B cell (primary cell): ENCODE data around the gene FIZ1. TPM values are rescaled to one million over a fixed set of nuclear protein-coding genes. Genes with fewer than 3 reads are reported as not detected.

Experiments used
- ATAC-seq: fragments of 200-7000 bp; cut with Tn5 transposase; one replicate; pipeline ENCODE4 v1.10.0; 2021; ENCODE audit warnings: low read depth, mild to moderate bottlenecking, moderate number of reproducible peaks, moderate library complexity
- CTCF ChIA-PET: fragments of 350-600 bp; sonication (Branson Sonifier 250); formaldehyde crosslinking; loops from one replicate; lab custom pipeline; 2021; ENCODE audit warnings: antibody characterized with exemption, inconsistent platforms; lab: Charles Lee
- POLR2A ChIA-PET: fragments of 350-600 bp; sonication (Branson Sonifier 250); formaldehyde crosslinking; loops from one replicate; lab custom pipeline; 2021; ENCODE audit warnings: antibody characterized with exemption; lab: Charles Lee
- DNase-seq: peaks from one replicate; pipeline ENCODE4 v3.0.0; 2013
- H2AFZ ChIP-seq: 2 replicates; pipeline ENCODE4 v1.6.1; 2012; ENCODE audit warnings: mild to moderate bottlenecking, low read depth, low read length; ENCODE audit not compliant: insufficient read depth, poor library complexity, severe bottlenecking
- H3K27ac ChIP-seq, 2 donors: 1 replicate in 1 of 2; 2 replicates in 1 of 2; pipeline ENCODE4 v1.5.1; 2012 to 2013; ENCODE audit warnings: low read length in 2 of 2, mild to moderate bottlenecking in 2 of 2, moderate library complexity in 1 of 2
- H3K27me3 ChIP-seq, 4 experiments: fragments of 200-600 bp in 1 of 4; sonication (generic) in 1 of 4; replicated peaks in 1 of 4; 1 replicate in 2 of 4; 2 replicates in 2 of 4; pipeline versions ENCODE4 v1.6.1 to v1.7.0; 2013 to 2016; ENCODE audit warnings: low read length in 3 of 4, mild to moderate bottlenecking in 2 of 4, mixed read lengths in 1 of 4, moderate library complexity in 1 of 4; ENCODE audit not compliant: insufficient read depth in 4 of 4, control insufficient read depth in 3 of 4; ENCODE audit errors: control extremely low read depth in 1 of 4
- H3K36me3 ChIP-seq, 2 experiments: replicated peaks in 1 of 2; 1 replicate in 1 of 2; 2 replicates in 1 of 2; pipeline versions ENCODE4 v1.6.1 to v1.7.1; 2013; ENCODE audit warnings: low read length in 1 of 2; ENCODE audit not compliant: insufficient read depth in 2 of 2, control insufficient read depth in 1 of 2; ENCODE audit errors: control extremely low read depth in 1 of 2, extremely low read depth in 1 of 2
- H3K4me1 ChIP-seq, 2 donors: fragments of 200-600 bp in 1 of 2; sonication (generic) in 1 of 2; 1 replicate in 1 of 2; 2 replicates in 1 of 2; pipeline versions ENCODE4 v1.5.1 to v1.6.1; 2013 to 2017; ENCODE audit warnings: low read length in 2 of 2; ENCODE audit not compliant: control insufficient read depth in 2 of 2, insufficient read depth in 2 of 2
- H3K4me2 ChIP-seq: replicated peaks from 2 replicates; pipeline ENCODE3; 2012; ENCODE audit warnings: mild to moderate bottlenecking, low read depth, low read length; ENCODE audit not compliant: poor library complexity, severe bottlenecking
- H3K4me3 ChIP-seq, 5 experiments: fragments of 200-600 bp in 1 of 5; sonication (generic) in 1 of 5; 1 replicate in 3 of 5; 2 replicates in 2 of 5; pipeline versions ENCODE4 v1.5.1 to v1.7.0; 2011 to 2016; ENCODE audit warnings: low read length in 4 of 5, mild to moderate bottlenecking in 4 of 5, low read depth in 2 of 5, control low read depth in 1 of 5, moderate library complexity in 1 of 5; ENCODE audit not compliant: insufficient read depth in 1 of 5; ENCODE audit errors: control extremely low read depth in 1 of 5, extremely low read depth in 1 of 5
- H3K79me2 ChIP-seq: fragments of 200-600 bp; sonication (generic); one replicate; pipeline ENCODE4 v1.6.0; 2016; ENCODE audit warnings: low read length; ENCODE audit not compliant: control insufficient read depth, insufficient read depth
- H3K9ac ChIP-seq: fragments of 200-600 bp; sonication (generic); 2 replicates; pipeline ENCODE4 v1.6.1; 2017; ENCODE audit warnings: mild to moderate bottlenecking, low read length, moderate library complexity
- H3K9me3 ChIP-seq, 3 donors: one replicate each; pipeline versions ENCODE4 v1.6.1 to v1.7.1; 2013; ENCODE audit warnings: low read length in 2 of 3; ENCODE audit not compliant: control insufficient read depth in 2 of 3, insufficient read depth in 1 of 3; ENCODE audit errors: control extremely low read depth in 1 of 3
- H4K20me1 ChIP-seq: 2 replicates; pipeline ENCODE4 v1.6.0; 2012; ENCODE audit warnings: mild to moderate bottlenecking, low read length; ENCODE audit not compliant: insufficient read depth, control insufficient read depth, poor library complexity, severe bottlenecking
- H3K27ac Mint-ChIP-seq: one replicate; pipeline ENCODE4 v1.8.0; 2021; ENCODE audit warnings: mixed read lengths
- H3K27me3 Mint-ChIP-seq: one replicate; pipeline ENCODE4 v1.8.0; 2021; ENCODE audit warnings: mixed read lengths
- H3K4me1 Mint-ChIP-seq: one replicate; pipeline ENCODE4 v1.8.0; 2021; ENCODE audit warnings: mixed read lengths
- H3K4me3 Mint-ChIP-seq: one replicate; pipeline ENCODE4 v1.8.0; 2021; ENCODE audit warnings: mixed read lengths
- H3K9me3 Mint-ChIP-seq: one replicate; pipeline ENCODE4 v1.8.0; 2022; ENCODE audit warnings: mixed read lengths; ENCODE audit not compliant: insufficient read depth
- EZH2 ChIP-seq: IDR thresholded peaks from 2 replicates; pipeline ENCODE4 v1.6.1; 2012; ENCODE audit warnings: borderline replicate concordance, low read depth, mild to moderate bottlenecking, moderate library complexity, low read length; ENCODE audit not compliant: insufficient read depth, poor library complexity, severe bottlenecking
- WGBS: methylation state at CpG from one replicate; pipeline ENCODE4 v1.1.5; 2013; ENCODE audit warnings: missing lambda C conversion rate; ENCODE audit not compliant: insufficient coverage; 5-methylcytosine and 5-hydroxymethylcytosine counted together
- intact Hi-C: fragments of 100-400 bp; cut with micrococcal nuclease; formaldehyde crosslinking; loops from one replicate; pipeline ENCODE4 v1.10.0; 2022
- polyA plus RNA-seq: library from polyadenylated mRNA; depleted of rRNA; stranded (reverse); fragments of >200 nt; gene quantifications from 2 replicates; pipeline ENCODE4 v1.2.3, GENCODE V29; 2012
- total RNA-seq, 2 donors: library from RNA; stranded (reverse); fragments of 120-200 nt in 1 of 2; gene quantifications; 1 replicate in 1 of 2; 2 replicates in 1 of 2; pipeline versions ENCODE4 v1.2.3 to v1.2.4, GENCODE V29; 2013 to 2022
- TF ChIP-seq, protein P1 (sequence below): fragments of 200-600 bp; IDR thresholded peaks from one replicate; pipeline ENCODE4 v1.8.0; 2022; ENCODE audit warnings: antibody characterized with exemption, mild to moderate bottlenecking

FIZ1 gene
- total and polyA plus RNA-seq, 2 donors (not counting 1 experiment from before 2014, with no cell fraction given), result 8.0 to 26.4 TPM

GRCh38 chr19:55578761-55579747 lies 20.3 kb downstream of the FIZ1 start:
- CTCF ChIA-PET, result no interaction called here
- intact Hi-C loops, result no loop called here

More at GRCh38 chr19:55578761-55579747, 20.3 kb downstream of the FIZ1 start:
- Histone ChIP-seq H3K36me3 (no peaks in the 10 kb centered on the region), H2AFZ (peak overlapping the region; percentile 96), H3K79me2 (no peaks in the 10 kb centered on the region), H3K4me3 (peak overlapping the region in 1 of 5 experiments; percentile 69), H3K9me3 (peaks cover 0 to 9% (median 0%) of the 10 kb centered on the region in 3 donors), H3K4me2 (peak overlapping the region; percentile 93), H3K27me3 (no peaks in the 10 kb centered on the region), H4K20me1 (no peaks in the 10 kb centered on the region), H3K4me1 (peaks cover 17 to 21% of the 10 kb centered on the region in 2 donors), H3K9ac (no peak overlapping the region), H3K27ac (peak overlapping the region; percentile 54 to 80)
- 98% methylated on average over 76 of the region's 90 CpGs for WGBS
- no peak for DNase-seq
- no peak for TF ChIP-seq EZH2
- TF ChIP-seq, protein P1, sequence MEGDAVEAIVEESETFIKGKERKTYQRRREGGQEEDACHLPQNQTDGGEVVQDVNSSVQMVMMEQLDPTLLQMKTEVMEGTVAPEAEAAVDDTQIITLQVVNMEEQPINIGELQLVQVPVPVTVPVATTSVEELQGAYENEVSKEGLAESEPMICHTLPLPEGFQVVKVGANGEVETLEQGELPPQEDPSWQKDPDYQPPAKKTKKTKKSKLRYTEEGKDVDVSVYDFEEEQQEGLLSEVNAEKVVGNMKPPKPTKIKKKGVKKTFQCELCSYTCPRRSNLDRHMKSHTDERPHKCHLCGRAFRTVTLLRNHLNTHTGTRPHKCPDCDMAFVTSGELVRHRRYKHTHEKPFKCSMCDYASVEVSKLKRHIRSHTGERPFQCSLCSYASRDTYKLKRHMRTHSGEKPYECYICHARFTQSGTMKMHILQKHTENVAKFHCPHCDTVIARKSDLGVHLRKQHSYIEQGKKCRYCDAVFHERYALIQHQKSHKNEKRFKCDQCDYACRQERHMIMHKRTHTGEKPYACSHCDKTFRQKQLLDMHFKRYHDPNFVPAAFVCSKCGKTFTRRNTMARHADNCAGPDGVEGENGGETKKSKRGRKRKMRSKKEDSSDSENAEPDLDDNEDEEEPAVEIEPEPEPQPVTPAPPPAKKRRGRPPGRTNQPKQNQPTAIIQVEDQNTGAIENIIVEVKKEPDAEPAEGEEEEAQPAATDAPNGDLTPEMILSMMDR, result no peak
- Mint-ChIP-seq H3K27me3 (no peaks in the 10 kb centered on the region), H3K9me3 (no peaks in the 10 kb centered on the region), H3K4me1 (peaks cover 26% of the 10 kb centered on the region), H3K4me3 (peak overlapping the region; percentile 83), H3K27ac (peak overlapping the region; percentile 68)
- POLR2A ChIA-PET, result no interaction called here
- no peak for ATAC-seq
